Activated T-helper 1 cell treated with anti-CD3 and anti-CD28 coated beads, Interleukin-12 subunit alpha, Interleukin-12 subunit beta, Interleukin-2, Interleukin-4 antibody, amounts not matched to agents 30 ng/mL and 10 ng/mL and 1 ng/mL, durations not matched to agents 14 hours and 24 hours and 36 hours (primary cell): ENCODE measurements around the gene LRRC9. TPM values are rescaled to one million over a fixed set of nuclear protein-coding genes. Genes with fewer than 3 reads are reported as not detected.
"Not testable (repeated sequence)": the region's sequence is repeated elsewhere in the genome, so short reads cannot be mapped to it uniquely, and the experiment has no call there.

Source experiments
- DNase-seq: peaks from one replicate; pipeline ENCODE4 v3.0.0; 2021; ENCODE audit warnings: low spot score
- H3K27ac Mint-ChIP-seq: one replicate; pipeline ENCODE4 v1.8.0; 2021; ENCODE audit warnings: mild to moderate bottlenecking, mixed read lengths
- H3K27me3 Mint-ChIP-seq: one replicate; pipeline ENCODE4 v1.8.0; 2022; ENCODE audit warnings: mild to moderate bottlenecking, moderate library complexity, mixed read lengths; ENCODE audit not compliant: insufficient read depth
- H3K36me3 Mint-ChIP-seq: one replicate; pipeline ENCODE4 v1.8.0; 2021; ENCODE audit warnings: low read depth, mixed read lengths
- H3K4me1 Mint-ChIP-seq: one replicate; pipeline ENCODE4 v1.8.0; 2021; ENCODE audit warnings: low read depth, mixed read lengths
- H3K4me3 Mint-ChIP-seq: one replicate; pipeline ENCODE4 v1.8.0; 2021; ENCODE audit warnings: mild to moderate bottlenecking, moderate library complexity, mixed read lengths
- H3K9me3 Mint-ChIP-seq: one replicate; pipeline ENCODE4 v1.8.0; 2021; ENCODE audit warnings: mixed read lengths
- intact Hi-C: fragments of 100-400 bp; cut with micrococcal nuclease; formaldehyde crosslinking; loops from one replicate; pipeline ENCODE4 v1.15.1; 2024
- total RNA-seq: library from RNA; stranded (reverse); gene quantifications from 2 replicates; pipeline ENCODE4 v1.2.3, GENCODE V29; 2022

The LRRC9 gene
- total RNA-seq, 1 donor from 2014 or later: not detected

DNA sequence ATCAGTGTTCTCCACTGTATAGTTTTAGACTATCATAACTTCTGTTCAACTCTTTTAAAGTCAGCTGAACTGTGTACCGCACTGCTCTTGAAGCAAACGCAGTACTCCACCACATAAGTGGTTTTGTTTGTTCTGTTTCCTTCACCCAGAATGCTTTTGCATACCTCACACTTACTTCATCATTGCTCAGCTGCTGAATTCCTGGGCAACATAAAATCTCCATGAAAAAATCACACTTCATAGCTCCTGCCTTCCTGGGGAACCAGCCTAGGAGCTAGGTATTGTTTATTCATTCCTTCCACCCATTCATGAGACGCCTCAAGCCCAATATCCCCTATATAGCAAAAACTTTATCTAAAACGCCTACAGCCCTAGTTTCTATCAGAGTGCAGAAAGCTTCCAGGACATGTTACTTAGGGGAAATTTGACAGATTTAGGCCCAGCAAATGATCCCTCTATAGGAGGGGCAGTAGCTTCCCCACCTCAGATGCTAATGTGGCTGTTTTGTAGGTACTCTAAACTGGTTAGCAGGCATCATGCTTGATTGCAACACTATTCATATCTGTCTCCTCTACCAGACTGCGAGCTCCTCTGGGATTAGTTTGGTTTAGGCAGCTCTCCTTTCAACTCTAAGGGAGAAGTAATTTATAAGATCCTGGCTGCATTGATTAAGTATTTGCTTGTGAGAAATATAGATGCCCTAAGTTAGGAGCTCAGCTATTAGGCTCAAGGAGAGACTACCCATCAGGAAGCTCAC is 44.5 kb downstream of the LRRC9 start:
- H3K27ac Mint-ChIP-seq: no peak overlapping the region
- H3K36me3 Mint-ChIP-seq: no peaks in the 10 kb centered on the region
- H3K27me3 Mint-ChIP-seq: peaks cover 7% of the 10 kb centered on the region
- peak overlapping the region; percentile 80 for H3K4me3 Mint-ChIP-seq
- intact Hi-C loops: loop anchor here (1.0 to 10.0 kb wide), 6 partner anchors 100 to 370 kb away; partner anchors contain the start of gene DHRS7
- no peak for DNase-seq
- no peaks in the 10 kb centered on the region for H3K4me1 Mint-ChIP-seq
- H3K9me3 Mint-ChIP-seq: no peaks in the 10 kb centered on the region

DNA sequence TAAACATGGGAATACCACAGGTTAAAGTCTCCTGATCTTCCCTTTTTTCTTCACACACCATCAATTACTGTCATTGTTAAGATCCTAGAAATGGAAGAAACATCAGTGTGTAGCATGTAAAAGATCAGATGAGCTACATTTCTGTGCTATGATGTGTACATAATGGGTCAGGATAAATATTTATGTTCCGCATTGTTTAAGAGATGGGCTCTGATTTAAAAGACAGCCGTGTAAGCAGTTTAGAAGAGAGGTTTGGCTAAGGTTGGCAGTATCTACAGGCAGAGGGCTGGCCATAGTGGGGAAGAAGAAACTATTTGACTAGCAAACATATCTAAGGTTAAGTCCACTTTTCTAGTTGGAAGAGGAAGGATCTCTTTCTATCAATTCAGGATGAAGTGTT is 49.4 kb downstream of the LRRC9 start:
- intact Hi-C loops: loop anchor here (5.0 to 10.0 kb wide), 2 partner anchors 198 to 365 kb away; partner anchors contain the start of gene DHRS7
- H3K27me3 Mint-ChIP-seq: peaks cover 12% of the 10 kb centered on the region
- no peak overlapping the region for H3K27ac Mint-ChIP-seq
- H3K36me3 Mint-ChIP-seq: no peaks in the 10 kb centered on the region
- no peak overlapping the region for H3K4me3 Mint-ChIP-seq
- DNase-seq: no peak
- H3K4me1 Mint-ChIP-seq: no peaks in the 10 kb centered on the region
- H3K9me3 Mint-ChIP-seq: peaks cover 4% of the 10 kb centered on the region

DNA sequence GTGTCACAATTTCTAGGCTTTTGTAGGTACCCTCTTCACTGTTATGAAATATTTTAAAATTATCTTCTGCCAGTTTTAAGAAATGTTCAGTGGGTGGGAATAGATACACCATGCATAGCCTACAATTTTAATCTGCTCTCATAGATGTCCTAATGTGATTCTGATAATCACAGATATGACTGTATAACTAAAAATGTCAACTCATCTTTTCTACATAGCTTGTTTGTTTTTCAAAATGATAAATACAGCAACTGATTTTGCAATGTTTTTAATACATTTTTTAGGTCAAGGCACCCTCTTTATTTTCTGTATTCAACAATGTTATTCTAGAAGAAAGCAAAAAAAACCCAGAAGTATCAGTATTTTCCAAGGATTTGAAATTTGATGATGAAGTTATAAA is 61.6 kb downstream of the LRRC9 start:
- no peak overlapping the region for H3K4me3 Mint-ChIP-seq
- no peak for DNase-seq
- no peaks in the 10 kb centered on the region for H3K4me1 Mint-ChIP-seq
- H3K27ac Mint-ChIP-seq: no peak overlapping the region
- intact Hi-C loops: no loop called here
- H3K36me3 Mint-ChIP-seq: no peaks in the 10 kb centered on the region
- peaks cover 3% of the 10 kb centered on the region for H3K27me3 Mint-ChIP-seq
- H3K9me3 Mint-ChIP-seq: no peaks in the 10 kb centered on the region

DNA sequence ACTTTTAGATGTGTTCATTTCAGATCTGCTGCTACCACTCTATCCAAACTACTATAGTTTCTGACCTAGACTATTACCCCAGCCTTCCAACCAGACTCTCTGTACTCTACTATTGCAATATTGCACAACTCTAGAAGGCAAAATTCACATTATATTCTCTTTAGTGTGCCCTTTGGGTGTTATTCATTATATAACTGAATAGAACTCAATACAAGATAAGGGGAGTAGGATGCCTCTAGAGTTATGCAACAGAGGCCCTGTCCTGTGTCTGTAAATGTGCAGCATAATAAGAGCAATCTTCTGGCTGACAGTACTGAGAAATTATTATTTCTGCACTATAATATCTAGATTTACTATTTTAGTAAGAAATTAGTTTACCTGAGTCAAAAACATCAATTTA is 63.1 kb downstream of the LRRC9 start:
- no peaks in the 10 kb centered on the region for H3K9me3 Mint-ChIP-seq
- no peaks in the 10 kb centered on the region for H3K4me1 Mint-ChIP-seq
- H3K27me3 Mint-ChIP-seq: no peaks in the 10 kb centered on the region
- intact Hi-C loops: no loop called here
- no peak overlapping the region for H3K27ac Mint-ChIP-seq
- no peak overlapping the region for H3K4me3 Mint-ChIP-seq
- H3K36me3 Mint-ChIP-seq: no peaks in the 10 kb centered on the region
- no peak for DNase-seq

DNA sequence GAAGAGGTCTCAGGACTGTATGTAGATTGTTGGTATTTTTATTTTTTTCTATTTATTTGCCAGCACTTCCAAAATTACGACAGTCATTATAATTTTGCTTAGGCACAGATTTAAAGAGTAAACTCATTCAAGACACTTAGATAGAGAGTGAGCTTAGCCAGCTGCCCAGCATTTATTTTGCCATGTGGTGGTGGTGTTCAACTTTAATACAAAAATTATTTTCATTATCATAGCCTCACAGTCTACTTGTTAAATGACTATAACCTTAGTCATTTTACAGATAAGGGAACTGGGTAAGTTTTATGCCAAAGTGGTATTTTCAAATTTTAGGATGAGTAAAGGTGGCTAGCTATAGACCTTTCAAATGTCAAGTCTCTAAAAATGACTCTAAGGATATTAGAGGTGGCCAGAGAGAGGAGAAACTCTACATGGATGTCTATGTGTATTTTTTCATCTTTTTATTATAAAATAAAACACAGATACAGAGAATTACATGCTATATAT is 66.7 kb downstream of the LRRC9 start:
- no peak for DNase-seq
- intact Hi-C loops: no loop called here
- no peaks in the 10 kb centered on the region for H3K27me3 Mint-ChIP-seq
- no peak overlapping the region for H3K4me3 Mint-ChIP-seq
- H3K27ac Mint-ChIP-seq: no peak overlapping the region
- H3K9me3 Mint-ChIP-seq: peaks cover 6% of the 10 kb centered on the region
- no peaks in the 10 kb centered on the region for H3K36me3 Mint-ChIP-seq
- no peaks in the 10 kb centered on the region for H3K4me1 Mint-ChIP-seq

DNA sequence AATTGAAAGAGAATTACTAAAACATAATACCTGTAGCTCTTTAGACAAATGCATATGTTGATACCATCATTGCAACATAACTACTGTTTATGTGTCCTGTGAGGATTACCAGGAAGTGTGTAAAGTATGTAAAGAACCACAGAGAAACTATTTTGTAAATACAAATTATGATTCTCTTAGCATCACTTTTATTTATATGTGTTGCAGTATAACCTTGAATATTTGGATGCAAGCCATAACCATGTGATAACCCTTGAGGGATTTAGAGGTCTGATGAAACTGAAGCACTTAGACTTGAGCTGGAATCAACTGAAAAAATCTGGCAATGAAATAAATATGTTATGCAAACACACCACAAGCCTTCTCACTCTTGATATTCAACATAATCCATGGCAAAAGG is 77.5 kb downstream of the LRRC9 start:
- Mint-ChIP-seq H3K27me3 (peaks cover 2% of the 10 kb centered on the region), H3K4me1 (no peaks in the 10 kb centered on the region), H3K36me3 (no peaks in the 10 kb centered on the region), H3K27ac (no peak overlapping the region), H3K9me3 (no peaks in the 10 kb centered on the region), H3K4me3 (no peak overlapping the region)
- intact Hi-C loops: no loop called here
- no peak for DNase-seq

DNA sequence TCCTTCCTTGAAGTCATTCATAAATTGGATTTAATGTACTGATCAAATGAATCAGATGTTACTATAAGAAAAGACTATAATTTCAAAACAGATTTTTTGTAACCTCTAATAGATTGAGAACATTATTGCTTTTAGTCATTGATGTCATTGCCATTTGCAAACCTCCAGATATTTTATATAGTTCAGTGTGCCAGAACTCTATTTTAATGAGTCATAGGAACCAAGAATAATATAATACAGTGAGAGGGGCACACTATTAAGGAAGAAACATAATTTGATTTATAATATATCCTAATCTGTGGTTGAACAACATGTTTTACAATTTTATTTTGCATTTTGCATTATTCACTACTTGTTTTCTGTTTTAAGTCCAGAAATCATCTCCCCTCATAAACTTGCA is 78.0 kb downstream of the LRRC9 start:
- H3K4me1 Mint-ChIP-seq: no peaks in the 10 kb centered on the region
- no peaks in the 10 kb centered on the region for H3K36me3 Mint-ChIP-seq
- peaks cover 2% of the 10 kb centered on the region for H3K27me3 Mint-ChIP-seq
- H3K27ac Mint-ChIP-seq: no peak overlapping the region
- intact Hi-C loops: no loop called here
- no peaks in the 10 kb centered on the region for H3K9me3 Mint-ChIP-seq
- no peak overlapping the region for H3K4me3 Mint-ChIP-seq
- no peak for DNase-seq

DNA sequence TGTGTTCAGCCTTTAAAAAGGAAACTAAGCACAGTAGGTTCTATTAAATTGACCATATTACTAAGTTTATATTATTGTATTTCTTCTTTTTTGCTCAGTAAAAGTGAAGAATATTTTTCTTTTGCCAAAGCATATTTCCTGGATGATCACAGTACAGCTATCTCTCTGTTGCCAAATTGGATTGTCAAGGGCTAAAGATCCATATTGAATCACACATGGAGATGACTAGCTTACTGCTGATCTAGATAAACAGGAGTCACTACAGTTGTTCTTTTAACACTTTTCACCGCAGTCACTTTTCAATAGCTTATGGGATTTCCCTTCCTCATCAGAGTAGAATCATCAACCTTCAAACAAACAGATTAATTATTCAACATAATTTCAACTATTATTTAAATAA is 78.6 kb downstream of the LRRC9 start:
- H3K27ac Mint-ChIP-seq: no peak overlapping the region
- intact Hi-C loops: no loop called here

DNA sequence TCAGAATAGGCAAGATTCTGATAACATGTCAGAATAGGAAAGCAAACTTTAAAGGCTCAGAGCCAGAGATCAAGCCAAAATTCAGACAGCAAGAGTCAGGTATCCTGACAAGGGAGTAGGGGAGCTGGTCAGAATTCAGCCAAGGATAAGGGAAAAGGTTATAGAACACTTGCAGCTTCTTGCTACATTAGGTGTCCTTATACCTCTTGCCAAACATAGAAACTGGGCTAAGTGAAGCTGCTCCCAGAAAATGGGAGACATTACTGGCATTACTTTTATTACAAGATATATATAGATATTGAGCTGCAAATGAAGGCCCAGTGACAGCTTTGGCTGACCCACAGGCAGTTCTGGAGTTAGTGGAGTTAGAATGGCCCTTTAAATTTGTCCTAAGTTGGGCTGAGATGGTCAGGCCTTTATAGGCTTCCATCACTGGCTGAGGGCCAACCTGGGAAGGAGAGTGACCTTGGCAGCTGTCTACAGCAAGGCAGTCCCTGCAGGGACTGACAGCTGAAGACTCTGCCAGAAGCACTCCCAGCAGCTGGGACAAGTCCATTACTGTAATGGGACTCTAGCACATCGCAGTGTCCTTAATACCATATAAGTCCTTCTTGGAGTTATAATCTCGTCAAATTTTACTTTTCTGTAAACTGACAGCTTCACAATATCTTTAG is 83.0 kb downstream of the LRRC9 start:
- no peaks in the 10 kb centered on the region for H3K36me3 Mint-ChIP-seq
- H3K27me3 Mint-ChIP-seq: peaks cover 2% of the 10 kb centered on the region
- no peaks in the 10 kb centered on the region for H3K4me1 Mint-ChIP-seq
- H3K4me3 Mint-ChIP-seq: no peak overlapping the region
- no peak for DNase-seq
- H3K27ac Mint-ChIP-seq: no peak overlapping the region
- intact Hi-C loops: no loop called here
- H3K9me3 Mint-ChIP-seq: no peaks in the 10 kb centered on the region

More for the DNA sequence above, 78.6 kb downstream of the LRRC9 start:
- Mint-ChIP-seq H3K36me3 (no peaks in the 10 kb centered on the region), H3K9me3 (no peaks in the 10 kb centered on the region), H3K4me1 (no peaks in the 10 kb centered on the region), H3K27me3 (peaks cover 2% of the 10 kb centered on the region), H3K4me3 (no peak overlapping the region)
- no peak for DNase-seq

DNA sequence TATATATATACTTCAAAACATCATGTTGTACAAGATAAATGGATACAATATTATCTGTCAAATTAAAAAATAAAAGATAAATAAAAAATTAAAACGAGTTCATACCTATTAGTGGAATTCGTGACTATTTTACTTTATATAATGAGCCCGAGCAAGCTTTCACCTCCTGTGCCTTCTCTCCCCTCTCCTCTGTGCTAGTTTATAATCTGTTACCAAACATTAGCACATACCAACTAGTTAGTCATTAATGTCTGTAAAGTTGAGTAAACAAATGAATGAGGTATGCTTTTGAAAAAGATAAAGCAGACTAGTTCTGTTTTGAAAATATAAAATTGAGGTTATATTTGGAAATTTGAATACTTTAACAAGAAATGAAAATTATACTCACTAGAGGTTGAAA is 84.0 kb downstream of the LRRC9 start:
- no peak overlapping the region for H3K4me3 Mint-ChIP-seq
- intact Hi-C loops: no loop called here

DNA sequence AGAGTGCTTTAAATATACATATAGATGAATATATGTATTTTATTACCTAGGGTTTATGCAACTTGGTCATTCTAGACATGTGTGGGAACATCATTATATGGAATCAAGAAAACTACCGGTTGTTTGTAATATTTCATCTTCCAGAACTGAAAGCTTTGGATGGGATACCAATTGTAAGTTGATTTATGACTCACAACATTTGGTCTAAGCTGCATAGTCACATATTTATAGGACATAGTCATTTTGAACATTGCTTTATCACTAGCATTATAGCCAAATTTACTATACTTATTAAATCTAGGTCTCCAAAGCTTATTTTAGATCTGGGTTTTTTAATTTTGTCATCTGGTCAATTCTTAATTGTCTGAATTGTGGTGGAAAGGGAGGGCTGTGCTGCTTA is 88.1 kb downstream of the LRRC9 start:
- Mint-ChIP-seq H3K9me3 (peaks cover 5% of the 10 kb centered on the region), H3K27ac (no peak overlapping the region), H3K36me3 (no peaks in the 10 kb centered on the region), H3K4me3 (no peak overlapping the region), H3K27me3 (no peaks in the 10 kb centered on the region), H3K4me1 (no peaks in the 10 kb centered on the region)
- DNase-seq: no peak
- intact Hi-C loops: no loop called here

More for the DNA sequence above, 84.0 kb downstream of the LRRC9 start:
- no peaks in the 10 kb centered on the region for H3K36me3 Mint-ChIP-seq
- H3K27me3 Mint-ChIP-seq: peaks cover 2% of the 10 kb centered on the region
- no peak for DNase-seq
- no peaks in the 10 kb centered on the region for H3K4me1 Mint-ChIP-seq
- H3K27ac Mint-ChIP-seq: no peak overlapping the region
- H3K9me3 Mint-ChIP-seq: no peaks in the 10 kb centered on the region

DNA sequence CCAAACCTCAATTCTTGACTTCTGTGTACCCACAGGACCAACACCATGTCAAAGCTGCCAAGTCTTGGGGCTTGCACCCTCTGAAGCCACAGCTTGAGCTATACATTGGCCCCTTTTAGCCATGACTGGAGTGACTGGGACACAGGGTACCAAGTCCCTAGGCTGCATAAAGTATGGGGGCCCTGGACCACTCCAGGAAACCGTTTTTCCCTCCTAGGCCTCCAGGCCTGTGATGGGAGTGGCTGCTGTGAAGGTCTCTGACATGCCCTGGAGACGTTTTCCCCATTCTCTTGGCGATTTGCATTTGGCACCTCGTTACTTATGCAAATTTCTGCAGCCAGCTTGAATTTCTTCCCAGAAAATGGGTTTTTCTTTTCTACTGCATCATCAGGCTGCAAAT is 90.3 kb downstream of the LRRC9 start:
- DNase-seq, intact Hi-C loops, H3K36me3 Mint-ChIP-seq, H3K9me3 Mint-ChIP-seq, H3K4me1 Mint-ChIP-seq, H3K27me3 Mint-ChIP-seq, H3K27ac Mint-ChIP-seq, H3K4me3 Mint-ChIP-seq: not testable (repeated sequence)

DNA sequence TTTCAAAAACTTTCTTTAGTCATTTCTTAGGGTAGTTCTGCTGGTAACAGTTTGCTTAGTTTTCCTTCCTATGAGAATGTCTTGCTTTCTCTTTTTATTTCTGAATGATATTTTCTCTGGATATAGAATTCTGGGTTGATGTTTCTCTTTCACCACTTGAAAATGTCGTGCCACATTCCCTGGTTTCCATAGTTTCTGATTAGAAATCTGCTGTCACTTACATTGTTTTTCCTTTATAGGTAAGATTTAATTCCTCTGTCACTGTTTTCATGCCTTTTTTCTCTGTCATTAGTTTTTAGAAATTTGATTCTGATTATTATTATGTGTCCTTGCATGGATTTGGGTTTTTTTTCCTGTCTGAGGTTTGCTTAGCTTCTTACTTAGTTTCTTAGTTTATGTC is 94.5 kb downstream of the LRRC9 start:
- peaks cover 5% of the 10 kb centered on the region for H3K9me3 Mint-ChIP-seq
- H3K27ac Mint-ChIP-seq: no peak overlapping the region
- intact Hi-C loops: no loop called here

More for the DNA sequence above, 94.5 kb downstream of the LRRC9 start:
- Mint-ChIP-seq H3K4me1 (no peaks in the 10 kb centered on the region), H3K27me3 (no peaks in the 10 kb centered on the region), H3K36me3 (no peaks in the 10 kb centered on the region), H3K4me3 (no peak overlapping the region)
- no peak for DNase-seq
